Tibial nerve (tissue), 4 donors: ENCODE results near the gene STK38.

ENCODE experiments used
- CTCF ChIP-seq, 5 experiments: fragments of 200-600 bp in 3 of 5; fragments of 450-650 bp in 2 of 5; sonication (generic) in 3 of 5; IDR thresholded peaks; one replicate each; pipeline ENCODE4 v1.5.1; 2016 to 2019; ENCODE audit warnings: antibody characterized with exemption in 5 of 5, mild to moderate bottlenecking in 3 of 5, moderate library complexity in 2 of 5
- EP300 ChIP-seq, 2 donors: sonication (generic); formaldehyde crosslinking; IDR thresholded peaks; one replicate each; pipeline ENCODE4 v1.6.1; 2017; ENCODE audit warnings: antibody characterized with exemption in 2 of 2, mild to moderate bottlenecking in 1 of 2
- POLR2A ChIP-seq, 2 donors: fragments of 450-650 bp; IDR thresholded peaks; one replicate each; pipeline ENCODE4 v1.6.1; 2017; ENCODE audit warnings: antibody characterized with exemption in 2 of 2, mild to moderate bottlenecking in 2 of 2, moderate library complexity in 2 of 2

- no peak for TF ChIP-seq CTCF (IDR thresholded peaks at IDR 0.05)
- TF ChIP-seq POLR2A (IDR thresholded peaks at IDR 0.05), result no peak
- TF ChIP-seq EP300 (IDR thresholded peaks at IDR 0.05), result no peak
Observed at GRCh38 chr6:36444470-36444869, 102.8 kb downstream of the STK38 start.
